PFSK-1 (cell line): ENCODE measurements around the gene CD2BP2.

Source experiments
- POLR2AphosphoS5 ChIP-seq: IDR thresholded peaks from 2 replicates; pipeline ENCODE4 v1.6.1; 2012; ENCODE audit warnings: low read depth, mild to moderate bottlenecking, control low read depth, low read length, moderate library complexity
- REST ChIP-seq, 2 experiments: IDR thresholded peaks; 2 replicates each; pipeline versions ENCODE4 v1.6.1 to v1.8.0; 2011 to 2012; ENCODE audit warnings: low read depth in 2 of 2, low read length in 2 of 2, control low read depth in 1 of 2, inconsistent platforms in 1 of 2, mild to moderate bottlenecking in 1 of 2, moderate library complexity in 1 of 2; ENCODE audit not compliant: insufficient read depth in 1 of 2
- SIN3A ChIP-seq: IDR thresholded peaks from 2 replicates; pipeline ENCODE4 v1.6.1; 2012; ENCODE audit warnings: mild to moderate bottlenecking, low read length, moderate library complexity, borderline replicate concordance; ENCODE audit not compliant: insufficient read depth
- TAF1 ChIP-seq: IDR thresholded peaks from 2 replicates; pipeline ENCODE4 v1.6.1; 2012; ENCODE audit warnings: low read length, control low read depth, borderline replicate concordance; ENCODE audit not compliant: insufficient read depth

DNA sequence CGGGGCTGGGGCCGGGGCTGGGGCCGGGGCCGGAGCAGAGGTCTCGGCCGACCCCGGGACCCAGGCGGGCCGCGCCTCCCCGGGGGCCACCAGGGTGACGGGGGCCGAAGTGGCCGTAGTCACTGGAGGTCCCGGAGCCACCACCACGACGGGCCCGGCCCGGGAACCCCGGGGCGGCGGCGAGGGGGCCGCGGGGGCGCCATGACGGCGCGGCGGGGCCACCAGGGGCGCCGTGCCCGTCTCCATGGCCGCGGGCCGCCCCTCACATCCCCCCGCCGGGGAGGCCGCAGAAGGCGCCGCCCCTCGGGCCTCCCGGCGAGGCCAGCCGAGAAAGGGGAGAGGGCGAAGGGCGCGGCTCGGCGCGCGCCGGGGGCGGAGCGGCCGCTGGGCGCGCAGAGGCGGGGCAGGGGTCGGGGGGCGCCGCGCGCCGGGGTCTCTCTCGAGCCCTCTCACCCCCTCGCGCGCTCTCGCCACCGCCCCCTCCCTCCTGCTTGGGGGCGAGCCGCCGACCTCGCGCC lies 14.9 kb upstream of the CD2BP2 start:
- TF ChIP-seq TAF1 (peak; percentile 36; the same call in 1 of the 2 replicates), REST (IDR thresholded peaks at IDR 0.05; ENCODE audit: insufficient read depth in 1 of 2, low read depth in 2 of 2, low read length in 2 of 2) (no peak), SIN3A (no peak), POLR2AphosphoS5 (no peak)
